Stimulated activated CD4-positive, alpha-beta T cell treated with anti-CD3 and anti-CD28 coated beads, Interleukin-12 subunit alpha, Interleukin-12 subunit beta, amount 100 ng/mL, for 48 hours (primary cell): ENCODE data around the gene EIF3F.

ENCODE experiments used
- DNase-seq, 3 donors: peaks; one replicate each; pipeline ENCODE4 v3.0.0-alpha.2; 2020; ENCODE audit warnings: low read depth in 2 of 3, low spot score in 1 of 3

Gene EIF3F

GRCh38 chr11:8036986-8037385, 49.8 kb downstream of the EIF3F start:
- no peak for DNase-seq

GRCh38 chr11:8038393-8038792, 51.3 kb downstream of the EIF3F start:
- DNase-seq: no peak

GRCh38 chr11:8038811-8039529, 51.8 kb downstream of the EIF3F start:
- DNase-seq: no peak

GRCh38 chr11:8039530-8040260, 52.6 kb downstream of the EIF3F start:
- no peak for DNase-seq

DNA sequence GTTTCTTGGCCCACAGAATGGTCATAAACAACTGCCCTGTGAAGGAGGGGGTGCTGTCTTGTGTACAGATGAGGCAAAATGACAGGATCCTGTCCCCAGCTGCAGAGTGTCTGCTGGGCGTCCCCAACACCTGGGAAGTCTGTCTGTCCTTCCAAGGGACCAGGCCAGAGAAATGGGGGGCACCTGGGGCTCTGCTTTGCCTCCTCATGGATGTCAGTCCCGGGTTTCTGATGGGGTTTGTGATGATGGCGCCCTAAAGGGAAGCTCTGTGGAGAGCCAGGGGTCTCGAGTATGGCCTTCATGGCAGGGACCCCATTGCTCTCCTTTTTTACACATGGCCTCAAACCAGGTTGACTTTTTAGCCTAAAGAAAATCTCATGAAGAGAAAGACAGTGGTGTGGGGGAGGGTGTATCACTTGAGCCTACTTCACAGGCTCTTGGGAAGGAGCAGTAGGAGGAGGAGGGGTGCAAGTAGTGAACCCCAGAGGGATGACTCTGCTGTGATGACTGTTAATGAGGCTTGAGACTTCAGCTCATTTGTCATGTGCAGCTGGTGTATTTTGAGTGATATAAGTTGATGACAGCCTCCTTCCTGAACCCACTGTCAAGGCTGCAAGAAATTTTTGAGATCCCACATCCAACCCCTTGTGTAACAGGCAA, 53.3 kb downstream of the EIF3F start:
- DNase-seq: no peak

DNA sequence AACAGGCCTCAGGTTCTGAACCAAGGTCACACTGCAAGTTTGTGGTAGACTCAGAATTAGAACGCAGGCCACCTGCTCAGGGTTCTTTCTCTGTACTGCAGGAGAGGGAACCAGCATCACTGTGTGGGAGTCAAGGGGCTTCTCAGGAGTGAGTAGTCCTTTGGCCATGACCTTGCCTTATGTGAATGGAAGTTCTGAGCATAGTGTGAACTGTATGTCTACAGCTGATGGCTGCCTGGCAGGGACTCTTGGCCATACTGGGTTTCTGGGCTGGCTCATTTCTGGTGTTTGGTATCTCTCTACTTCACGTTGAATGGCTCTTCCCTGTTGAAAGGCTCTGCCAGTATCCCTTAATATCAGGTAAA, 53.8 kb downstream of the EIF3F start:
- DNase-seq: no peak

- DNase-seq: no peak
These were observed 54.4 kb downstream of the EIF3F start for GRCh38 chr11:8041576-8041975.

- DNase-seq: no peak
These were observed 56.6 kb downstream of the EIF3F start for GRCh38 chr11:8043756-8044155.

- DNase-seq: no peak
These were observed 58.7 kb downstream of the EIF3F start for GRCh38 chr11:8045839-8046238.

DNA sequence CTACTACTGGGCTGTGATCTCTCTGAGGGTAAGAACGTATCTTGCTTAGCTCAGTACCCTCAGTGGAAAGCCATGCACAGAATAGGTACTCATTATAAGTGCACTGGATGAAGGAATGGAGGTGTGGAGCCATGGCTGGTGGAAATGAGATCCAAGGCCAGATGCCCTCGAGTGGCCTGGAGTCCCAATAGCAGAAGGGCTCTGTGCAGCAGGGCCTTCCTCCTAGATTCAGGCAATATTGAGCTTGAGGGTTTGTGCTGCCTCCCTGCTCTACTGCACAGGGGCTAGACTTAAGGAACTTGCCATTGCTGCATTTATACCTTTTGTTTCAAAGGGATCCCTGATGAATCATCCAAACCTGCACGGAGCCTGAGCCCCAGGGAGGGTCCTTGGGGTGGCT, 60.2 kb downstream of the EIF3F start:
- DNase-seq: no peak

GRCh38 chr11:8049084-8049483, 61.9 kb downstream of the EIF3F start:
- DNase-seq: no peak
